GM19395 (cell line): Measurements from ENCODE around the gene REEP6.

Experiments
- ATAC-seq: cut with Tn5 transposase; IDR thresholded peaks from one replicate; pipeline ENCODE4 v1.9.1; 2021; ENCODE audit warnings: mild to moderate bottlenecking, moderate library complexity; ENCODE audit not compliant: unreplicated experiment

Gene REEP6

GRCh38 chr19:1540365-1540925 is 49.5 kb downstream of the REEP6 start:
- no peak for ATAC-seq
